ENCODE measurements around the gene ZNF354C.

DNA sequence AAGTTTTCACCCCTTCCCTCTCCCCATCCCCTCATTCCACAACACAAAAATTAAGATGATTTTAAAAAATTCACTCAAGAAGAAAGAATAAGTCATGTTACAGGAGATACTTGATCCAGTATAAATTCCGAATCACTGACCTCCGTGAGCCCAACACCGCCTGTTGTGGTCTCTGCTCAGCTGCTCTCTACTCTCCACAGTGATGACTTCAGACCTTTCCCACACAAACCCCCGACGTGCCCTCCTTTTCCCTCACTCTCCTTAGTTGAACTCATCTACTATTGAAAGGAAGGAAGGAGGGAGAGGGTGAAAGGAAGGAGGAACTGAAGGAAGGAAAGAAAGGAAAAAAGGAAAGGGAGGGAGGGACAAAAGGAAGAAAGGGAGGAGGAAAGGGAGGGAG, 55.1 kb downstream of the ZNF354C start:
- no peak for TF ChIP-seq EP300 (conservative IDR thresholded peaks at IDR 0.05; ENCODE audit: poor library complexity, severe bottlenecking)
- TF ChIP-seq, protein P1, sequence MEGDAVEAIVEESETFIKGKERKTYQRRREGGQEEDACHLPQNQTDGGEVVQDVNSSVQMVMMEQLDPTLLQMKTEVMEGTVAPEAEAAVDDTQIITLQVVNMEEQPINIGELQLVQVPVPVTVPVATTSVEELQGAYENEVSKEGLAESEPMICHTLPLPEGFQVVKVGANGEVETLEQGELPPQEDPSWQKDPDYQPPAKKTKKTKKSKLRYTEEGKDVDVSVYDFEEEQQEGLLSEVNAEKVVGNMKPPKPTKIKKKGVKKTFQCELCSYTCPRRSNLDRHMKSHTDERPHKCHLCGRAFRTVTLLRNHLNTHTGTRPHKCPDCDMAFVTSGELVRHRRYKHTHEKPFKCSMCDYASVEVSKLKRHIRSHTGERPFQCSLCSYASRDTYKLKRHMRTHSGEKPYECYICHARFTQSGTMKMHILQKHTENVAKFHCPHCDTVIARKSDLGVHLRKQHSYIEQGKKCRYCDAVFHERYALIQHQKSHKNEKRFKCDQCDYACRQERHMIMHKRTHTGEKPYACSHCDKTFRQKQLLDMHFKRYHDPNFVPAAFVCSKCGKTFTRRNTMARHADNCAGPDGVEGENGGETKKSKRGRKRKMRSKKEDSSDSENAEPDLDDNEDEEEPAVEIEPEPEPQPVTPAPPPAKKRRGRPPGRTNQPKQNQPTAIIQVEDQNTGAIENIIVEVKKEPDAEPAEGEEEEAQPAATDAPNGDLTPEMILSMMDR (IDR thresholded peaks at IDR 0.05; ENCODE audit: poor library complexity, severe bottlenecking) = no peak
- TF ChIP-seq RAD21 (conservative IDR thresholded peaks at IDR 0.05) = no peak
- TF ChIP-seq EZH2 (IDR thresholded peaks at IDR 0.05; ENCODE audit: borderline replicate concordance, insufficient read depth, low read length, poor library complexity, severe bottlenecking) = no peak
- TF ChIP-seq POLR2AphosphoS5 (IDR thresholded peaks at IDR 0.05) = no peak
- no peak for TF ChIP-seq TAF1 (IDR thresholded peaks at IDR 0.05; ENCODE audit: low read depth)
